Activated T-helper 1 cell treated with anti-CD3 and anti-CD28 coated beads, Interleukin-2, amount 50 U/mL, for 16 hours (primary cell): ENCODE data around the gene ARMS2.

Source experiments
- DNase-seq, 2 donors: peaks; one replicate each; pipeline ENCODE4 v3.0.0-alpha.2; 2020; ENCODE audit warnings: low read depth in 1 of 2, low spot score in 1 of 2

ARMS2 gene

DNA sequence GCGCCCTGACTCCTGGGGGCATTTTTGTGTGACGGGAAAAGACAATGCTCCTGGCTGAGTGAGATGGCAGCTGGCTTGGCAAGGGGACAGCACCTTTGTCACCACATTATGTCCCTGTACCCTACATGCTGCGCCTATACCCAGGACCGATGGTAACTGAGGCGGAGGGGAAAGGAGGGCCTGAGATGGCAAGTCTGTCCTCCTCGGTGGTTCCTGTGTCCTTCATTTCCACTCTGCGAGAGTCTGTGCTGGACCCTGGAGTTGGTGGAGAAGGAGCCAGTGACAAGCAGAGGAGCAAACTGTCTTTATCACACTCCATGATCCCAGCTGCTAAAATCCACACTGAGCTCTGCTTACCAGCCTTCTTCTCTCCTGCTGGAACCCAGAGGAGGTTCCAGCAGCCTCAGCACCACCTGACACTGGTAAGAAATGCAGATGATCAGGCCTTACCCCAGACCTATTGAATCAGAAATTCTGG is at the start of gene ARMS2:
Gene ARMS2 (plus strand): TSS at position 51 of the 478 bp plus-strand sequence. CDS start 75 bp downstream, at position 126.
- DNase-seq = no peak

DNA sequence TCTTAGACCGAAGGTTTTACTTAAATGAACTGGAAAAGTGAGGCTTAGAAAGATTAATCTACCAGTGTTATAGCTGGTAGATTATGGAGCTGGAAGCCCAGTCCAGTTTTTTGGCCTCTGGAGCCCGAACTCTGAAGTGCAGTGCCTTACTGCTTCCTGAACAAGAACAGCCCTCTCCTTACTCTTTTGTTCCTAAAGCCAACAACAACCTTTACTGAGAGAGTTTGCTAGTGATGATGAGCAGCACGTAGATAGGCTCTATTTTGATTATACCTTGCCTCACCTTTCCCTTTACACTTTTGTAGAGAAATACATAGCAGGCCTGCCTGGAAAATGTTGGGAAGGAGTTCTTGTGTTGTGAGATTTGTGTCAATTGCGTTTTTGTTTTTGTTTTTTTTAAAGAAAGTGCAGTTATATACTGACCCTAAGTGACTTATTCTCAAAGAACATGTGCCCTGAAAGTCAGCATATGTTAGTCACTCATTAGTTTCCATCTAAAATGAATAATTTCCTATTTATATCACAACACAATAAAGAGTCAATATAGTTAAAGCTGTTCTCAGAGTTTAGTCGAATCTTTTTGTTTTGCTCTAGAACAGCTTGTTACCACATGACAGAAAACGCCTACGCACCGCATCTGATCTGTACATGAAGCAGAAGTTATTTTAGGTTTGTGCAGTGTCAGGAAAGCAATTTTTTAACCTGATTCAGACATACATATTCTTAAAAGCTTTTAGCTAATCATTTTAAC is 46.9 kb upstream of the ARMS2 start:
- peak in 1 of 2 donors; percentile 37 for DNase-seq

GRCh38 chr10:122413327-122413726 is 41.1 kb upstream of the ARMS2 start:
- DNase-seq = no peak

- DNase-seq = no peak
Measured at GRCh38 chr10:122417667-122418066, 36.8 kb upstream of the ARMS2 start.

- no peak for DNase-seq
Measured at GRCh38 chr10:122419016-122419415, 35.4 kb upstream of the ARMS2 start.

GRCh38 chr10:122419876-122420623 is 34.4 kb upstream of the ARMS2 start:
- no peak for DNase-seq

DNA sequence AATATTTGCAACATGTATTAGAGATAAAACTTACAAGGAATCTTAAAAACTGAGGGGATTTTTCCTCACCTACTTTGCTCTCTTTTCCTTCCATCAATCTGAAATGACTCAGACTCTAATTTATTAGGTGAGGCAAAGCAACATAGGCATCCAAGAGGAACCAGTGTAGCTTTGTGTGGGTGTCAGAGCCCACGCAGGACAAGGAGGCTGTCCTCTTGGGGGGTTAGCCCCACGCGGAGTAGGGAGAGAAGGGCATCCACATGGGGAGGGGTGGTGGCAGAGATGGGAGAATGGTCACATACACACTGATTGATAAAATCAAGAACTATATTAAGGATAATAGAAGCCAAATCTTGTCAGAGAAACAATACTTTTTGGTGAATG is 33.8 kb upstream of the ARMS2 start:
- no peak for DNase-seq

GRCh38 chr10:122421054-122421625 is 33.3 kb upstream of the ARMS2 start:
- DNase-seq = no peak

GRCh38 chr10:122421742-122422141 is 32.7 kb upstream of the ARMS2 start:
- DNase-seq = no peak

- DNase-seq = no peak
Measured at GRCh38 chr10:122422266-122422989, 32.0 kb upstream of the ARMS2 start.

GRCh38 chr10:122424059-122424458 is 30.4 kb upstream of the ARMS2 start:
- DNase-seq = no peak

DNA sequence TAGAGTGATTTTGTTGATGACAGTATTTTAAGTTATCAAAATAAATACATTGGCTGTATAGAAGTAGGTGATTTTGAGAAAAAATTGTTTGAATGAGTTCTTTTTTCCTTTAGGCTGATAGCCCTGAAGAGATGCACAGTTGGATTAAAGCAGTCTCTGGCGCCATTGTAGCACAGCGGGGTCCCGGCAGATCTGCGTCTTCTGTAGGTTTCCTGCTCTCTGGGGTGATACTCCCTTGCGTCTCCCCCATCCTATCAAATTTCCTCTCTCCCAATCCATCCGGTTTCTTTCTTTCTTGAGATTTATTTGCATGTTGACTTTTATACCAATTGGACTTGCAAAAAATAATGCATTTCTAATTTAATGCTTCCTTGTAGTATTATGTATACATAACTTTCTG is 27.6 kb upstream of the ARMS2 start:
- no peak for DNase-seq

- DNase-seq = no peak
Measured at GRCh38 chr10:122427280-122427679, 27.2 kb upstream of the ARMS2 start.

DNA sequence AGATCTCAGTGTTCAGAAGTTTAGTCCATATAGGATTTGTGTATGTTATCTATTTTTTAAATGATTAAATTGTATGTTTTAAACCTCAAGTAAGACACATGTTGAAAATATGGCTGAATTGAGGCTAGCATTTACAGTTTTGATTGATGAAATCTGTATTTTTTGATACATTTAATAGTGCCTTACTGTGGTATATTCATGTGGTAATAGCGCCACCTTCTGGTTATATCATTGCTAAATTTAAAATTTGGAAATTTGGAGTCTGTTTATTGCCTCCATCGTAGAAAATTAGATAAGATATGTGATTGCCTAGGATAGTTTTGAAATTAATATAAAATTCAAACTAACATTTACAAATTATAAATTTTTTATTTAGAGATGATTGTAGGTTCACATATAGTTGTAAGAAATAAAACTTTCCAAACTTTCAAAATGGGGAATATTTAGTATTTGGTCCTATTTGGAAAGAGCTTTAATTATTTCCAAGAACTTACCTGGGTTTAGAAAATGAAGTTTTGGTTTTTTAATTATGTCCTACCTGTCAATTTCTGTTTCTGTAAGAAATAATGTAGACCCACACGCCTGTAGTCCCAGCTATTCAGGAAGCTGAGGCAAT is 19.1 kb upstream of the ARMS2 start:
- no peak for DNase-seq

DNA sequence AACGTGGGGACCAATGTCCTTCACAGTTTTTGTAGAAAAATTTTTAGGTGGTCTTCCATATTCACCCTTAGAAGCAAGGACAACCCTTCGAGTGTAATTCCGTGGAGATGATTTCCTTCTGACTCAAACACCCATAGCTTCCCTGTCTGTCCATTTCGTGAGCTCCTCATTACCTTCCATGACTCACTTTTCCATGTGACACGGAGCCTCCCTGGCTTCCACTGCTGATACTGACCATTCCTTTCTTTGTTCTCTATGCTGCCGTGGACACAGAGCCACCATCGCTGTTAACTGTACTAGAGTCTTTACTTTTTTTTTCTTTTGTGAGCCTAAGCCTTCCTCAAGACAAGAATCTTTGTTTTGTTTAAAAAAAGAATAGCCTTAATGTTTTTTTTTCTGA is 12.5 kb upstream of the ARMS2 start:
- no peak for DNase-seq

DNA sequence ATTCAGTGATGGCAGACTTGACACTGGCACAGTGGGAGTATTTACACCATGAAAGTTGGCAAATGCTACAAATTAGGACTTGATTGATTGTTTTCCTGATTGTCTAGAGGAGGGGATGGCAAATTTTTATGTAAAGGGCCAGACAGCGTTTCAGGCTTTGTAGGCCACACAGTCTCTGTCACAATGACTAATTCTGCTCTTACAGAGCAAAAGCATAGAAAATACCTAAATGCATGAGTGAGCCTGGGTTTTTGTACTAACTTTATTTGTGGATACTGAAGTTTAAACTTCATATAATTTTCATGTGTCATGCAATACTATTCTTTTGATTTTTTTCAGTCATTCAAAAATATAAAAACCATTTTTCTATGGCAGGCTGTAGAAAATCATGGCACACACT is 9.0 kb upstream of the ARMS2 start:
- no peak for DNase-seq

GRCh38 chr10:122445904-122446303 is 8.5 kb upstream of the ARMS2 start:
- DNase-seq = no peak

DNA sequence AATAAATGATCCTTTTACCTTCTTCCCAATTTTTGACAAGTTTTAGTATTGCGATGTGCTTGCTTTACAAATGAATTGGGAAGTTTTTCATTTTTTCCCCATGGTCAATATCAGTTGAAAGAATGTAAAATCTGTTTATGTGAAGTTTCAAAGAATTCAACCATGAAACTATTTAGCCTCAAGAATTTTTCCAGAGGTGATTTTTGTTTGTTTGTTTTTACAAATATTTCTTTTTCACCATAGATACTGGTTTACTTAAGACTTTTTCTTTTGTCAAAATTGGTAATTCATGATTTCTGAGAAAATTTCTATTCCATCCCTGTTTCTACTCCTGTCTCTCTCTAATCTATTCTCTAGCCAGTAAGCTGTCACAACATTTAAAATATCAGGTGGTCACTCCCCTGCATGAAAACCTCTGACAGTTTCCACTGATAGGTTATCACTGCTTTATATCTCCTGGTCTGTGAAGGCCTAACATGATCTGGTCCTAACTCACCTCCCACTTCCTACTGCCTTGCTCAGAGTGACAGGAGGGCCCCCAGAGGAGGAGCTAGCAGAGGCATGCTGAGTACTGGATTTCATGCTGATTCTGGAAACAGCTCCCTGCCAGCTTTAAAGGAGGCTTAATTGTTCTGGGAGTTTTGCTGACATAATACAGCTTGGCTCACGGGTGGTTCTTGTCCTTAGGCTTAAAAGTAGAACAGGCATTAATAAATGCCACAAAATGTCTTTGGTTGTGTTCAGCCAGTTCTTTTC is 7.6 kb upstream of the ARMS2 start:
- DNase-seq = no peak

DNA sequence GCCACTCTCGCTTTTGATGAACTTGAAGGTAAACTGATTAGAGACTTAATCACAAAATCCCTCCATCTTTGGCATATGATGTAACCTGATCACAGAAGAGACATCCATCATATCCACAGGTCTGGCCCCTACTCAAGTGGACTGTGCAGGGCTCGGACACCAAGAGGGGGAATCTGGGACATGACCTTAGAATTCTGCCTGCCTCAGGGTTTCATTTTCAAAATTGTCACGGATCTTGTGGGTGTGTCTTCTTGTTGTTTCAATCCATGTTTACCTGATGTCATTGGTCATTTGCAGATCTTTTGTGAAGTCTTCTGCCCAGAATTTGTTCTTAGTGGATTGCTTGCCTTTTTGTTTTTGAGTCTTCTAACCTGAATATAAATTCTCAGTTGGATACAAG is 5.9 kb upstream of the ARMS2 start:
- no peak for DNase-seq

DNA sequence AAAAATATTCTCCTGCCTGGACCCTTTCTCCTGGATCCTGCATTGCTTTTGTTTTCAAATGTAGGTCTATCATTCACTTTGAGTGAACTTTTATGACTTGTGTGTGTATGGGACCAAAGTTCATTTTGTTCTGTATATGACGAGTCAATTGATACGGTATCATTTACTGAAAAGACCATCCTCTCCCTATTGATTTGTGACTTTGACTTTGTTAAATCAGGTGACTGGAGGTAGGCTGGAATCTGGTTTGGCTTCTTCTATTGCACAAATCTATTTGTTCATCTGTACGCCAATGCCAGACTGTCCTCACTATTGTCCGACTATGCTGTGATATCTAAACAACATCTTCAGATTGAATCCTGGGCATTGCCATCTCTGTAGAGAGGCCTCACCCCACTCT is 5.3 kb upstream of the ARMS2 start:
- no peak for DNase-seq
